DMS53 treated with DMSO at 0.1 percent for 48 hours (cell line): ENCODE measurements around the gene C6orf47.
A peak's percentile ranks its signal among the peaks of the same experiment; 100 is the strongest.

Experiments used
- DNase-seq: peaks from one replicate; lab custom pipeline; 2025; ENCODE audit not compliant: unreplicated experiment; lab: John Stamatoyannopoulos, UW

The C6orf47 gene

GRCh38 chr6:31661262-31662123 lies 915 bp upstream of the C6orf47 start:
- DNase-seq, result no peak

GRCh38 chr6:31659649-31660380 lies 763 bp downstream of the C6orf47 start:
- no peak for DNase-seq

- DNase-seq, result no peak
Observed at GRCh38 chr6:31658983-31659648, 1.5 kb downstream of the C6orf47 start.

- no peak for DNase-seq
Observed at GRCh38 chr6:31658158-31658688, 2.4 kb downstream of the C6orf47 start.

GRCh38 chr6:31657406-31658157 lies 3.0 kb downstream of the C6orf47 start:
- DNase-seq, result no peak

GRCh38 chr6:31655349-31656237 lies 5.0 kb downstream of the C6orf47 start, which contains the start of gene APOM:
APOM (plus strand) TSS chr6:31655894; CDS start chr6:31655967, 73 bp downstream.
- DNase-seq, result no peak

GRCh38 chr6:31654574-31655348 lies 5.8 kb downstream of the C6orf47 start:
- no peak for DNase-seq

GRCh38 chr6:31652925-31653724 lies 7.5 kb downstream of the C6orf47 start:
- no peak for DNase-seq

- DNase-seq, result peak; percentile 79
Observed at GRCh38 chr6:31651602-31652191, 8.9 kb downstream of the C6orf47 start.

- no peak for DNase-seq
Observed at GRCh38 chr6:31645325-31645724, 15.3 kb downstream of the C6orf47 start.

GRCh38 chr6:31643818-31644454 lies 16.6 kb downstream of the C6orf47 start:
- no peak for DNase-seq

- no peak for DNase-seq
Observed at GRCh38 chr6:31642798-31643570, 17.6 kb downstream of the C6orf47 start.

- DNase-seq, result no peak
Observed at GRCh38 chr6:31641370-31641769, 19.2 kb downstream of the C6orf47 start.

GRCh38 chr6:31640612-31641011 lies 20.0 kb downstream of the C6orf47 start:
- no peak for DNase-seq

- DNase-seq, result no peak
Observed at GRCh38 chr6:31639449-31639861, 21.1 kb downstream of the C6orf47 start.

GRCh38 chr6:31639043-31639442 lies 21.5 kb downstream of the C6orf47 start:
- DNase-seq, result no peak
